HFF-Myc (cell line): ENCODE measurements around the gene DERL3.

Source experiments
- DNase-seq: peaks from one replicate; pipeline ENCODE4 v3.0.0-alpha.2; 2011; ENCODE audit warnings: low read depth; ENCODE audit errors: extremely low read depth
- H3K4me3 ChIP-seq: replicated peaks from 2 replicates; pipeline ENCODE4 v1.5.1; 2011; ENCODE audit warnings: low read depth, mild to moderate bottlenecking, control low read depth, low read length
- CTCF ChIP-seq: IDR thresholded peaks from 2 replicates; pipeline ENCODE4 v1.5.1; 2012; ENCODE audit warnings: mild to moderate bottlenecking, low read depth, low read length, control low read depth; ENCODE audit errors: missing control alignments

Gene DERL3

GRCh38 chr22:23831781-23832180 lies 7.0 kb downstream of the DERL3 start:
- no peak overlapping the region for H3K4me3 ChIP-seq
- DNase-seq: no peak
- TF ChIP-seq CTCF: no peak

GRCh38 chr22:23831261-23831660 lies 7.5 kb downstream of the DERL3 start:
- DNase-seq: no peak
- TF ChIP-seq CTCF: no peak
- no peak overlapping the region for H3K4me3 ChIP-seq

GRCh38 chr22:23829845-23830372 lies 8.9 kb downstream of the DERL3 start:
- TF ChIP-seq CTCF: no peak
- H3K4me3 ChIP-seq: no peak overlapping the region
- peak; percentile 92 for DNase-seq

- no peak overlapping the region for H3K4me3 ChIP-seq
- DNase-seq: no peak
- TF ChIP-seq CTCF: no peak
Measured at GRCh38 chr22:23828800-23829680, 9.8 kb downstream of the DERL3 start.

- no peak for TF ChIP-seq CTCF
- no peak overlapping the region for H3K4me3 ChIP-seq
- DNase-seq: no peak
Measured at GRCh38 chr22:23827351-23827995, 11.3 kb downstream of the DERL3 start.

GRCh38 chr22:23826510-23827350 lies 12.1 kb downstream of the DERL3 start:
- no peak overlapping the region for H3K4me3 ChIP-seq
- DNase-seq: no peak
- TF ChIP-seq CTCF: no peak
